GM18868 (cell line): ENCODE measurements around the gene PTGER2.
A peak's percentile ranks its signal among the peaks of the same experiment; 100 is the strongest.

Experiments
- ATAC-seq: cut with Tn5 transposase; IDR thresholded peaks from one replicate; pipeline ENCODE4 v1.9.1; 2021; ENCODE audit warnings: mild to moderate bottlenecking, moderate library complexity; ENCODE audit not compliant: unreplicated experiment

PTGER2 gene

GRCh38 chr14:52304248-52304904 is 9.7 kb upstream of the PTGER2 start:
- ATAC-seq: no peak

- ATAC-seq: no peak
These were observed 9.1 kb upstream of the PTGER2 start for GRCh38 chr14:52305014-52305413.

GRCh38 chr14:52307376-52307775 is 6.7 kb upstream of the PTGER2 start:
- ATAC-seq: no peak

GRCh38 chr14:52307905-52308304 is 6.2 kb upstream of the PTGER2 start:
- ATAC-seq: no peak

- no peak for ATAC-seq
These were observed 3.6 kb upstream of the PTGER2 start for GRCh38 chr14:52310541-52310940.

- no peak for ATAC-seq
These were observed 1.2 kb upstream of the PTGER2 start for GRCh38 chr14:52312931-52313355.

- no peak for ATAC-seq
These were observed 650 bp upstream of the PTGER2 start for GRCh38 chr14:52313462-52313861.

- no peak for ATAC-seq
These were observed 663 bp downstream of the PTGER2 start for GRCh38 chr14:52314595-52315354.

- ATAC-seq: no peak
These were observed 1.2 kb downstream of the PTGER2 start for GRCh38 chr14:52315355-52315718.

- ATAC-seq: no peak
These were observed 4.0 kb downstream of the PTGER2 start for GRCh38 chr14:52318062-52318461.

GRCh38 chr14:52318826-52319645 is 4.9 kb downstream of the PTGER2 start:
- ATAC-seq: no peak

- ATAC-seq: no peak
These were observed 5.8 kb downstream of the PTGER2 start for GRCh38 chr14:52319919-52320318.

- ATAC-seq: peak; percentile 95
These were observed 11.0 kb downstream of the PTGER2 start for GRCh38 chr14:52325126-52325525.

GRCh38 chr14:52325630-52326029 is 11.5 kb downstream of the PTGER2 start:
- ATAC-seq: no peak

- no peak for ATAC-seq
These were observed 13.5 kb downstream of the PTGER2 start for GRCh38 chr14:52327374-52328226.

GRCh38 chr14:52328276-52328675 is 14.2 kb downstream of the PTGER2 start:
- ATAC-seq: no peak

- peak; percentile 35 for ATAC-seq
These were observed 15.7 kb downstream of the PTGER2 start for GRCh38 chr14:52329678-52330369.

- ATAC-seq: no peak
These were observed 18.2 kb downstream of the PTGER2 start for GRCh38 chr14:52332269-52332668.

- no peak for ATAC-seq
These were observed 19.0 kb downstream of the PTGER2 start for GRCh38 chr14:52333108-52333507.
